Activated T-cell treated with anti-CD3 and anti-CD28 coated beads for 24 hours (primary cell): ENCODE results near the gene NDUFA11.
"Not testable (repeated sequence)": the region's sequence is repeated elsewhere in the genome, so short reads cannot be mapped to it uniquely, and the experiment has no call there.

Experiments used
- DNase-seq: peaks from one replicate; pipeline ENCODE4 v3.0.0-alpha.2; 2020; ENCODE audit warnings: low read depth

NDUFA11 gene

GRCh38 chr19:5857203-5858081, 46.1 kb downstream of the NDUFA11 start:
- DNase-seq: no peak

GRCh38 chr19:5855151-5855550, 48.4 kb downstream of the NDUFA11 start:
- DNase-seq: not testable (repeated sequence)

GRCh38 chr19:5854121-5854520, 49.5 kb downstream of the NDUFA11 start:
- not testable (repeated sequence) for DNase-seq

DNA sequence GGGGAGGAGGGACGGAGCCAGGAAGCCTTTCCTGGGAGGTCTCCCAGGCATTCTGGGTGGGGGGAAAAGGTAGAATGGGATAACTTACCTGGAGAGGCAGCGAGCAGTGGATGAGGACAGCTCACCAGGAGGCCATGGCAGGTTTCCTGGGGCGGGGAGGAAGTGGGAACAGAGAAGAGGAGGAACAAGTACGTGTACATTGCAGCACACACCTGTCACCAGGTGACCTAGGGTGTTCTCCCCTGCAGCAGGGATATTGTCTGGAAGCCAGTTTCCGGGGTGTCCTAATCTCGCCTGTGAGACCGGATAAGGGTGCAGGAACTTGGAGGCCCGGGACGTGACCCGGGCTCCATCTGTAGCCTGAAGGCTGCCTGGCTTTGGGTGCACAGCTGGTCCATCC, 52.3 kb downstream of the NDUFA11 start, which contains the start of gene FUT3:
Gene FUT3 (minus strand): TSS at position 148 of the 400 bp plus-strand sequence.
- DNase-seq: no peak

GRCh38 chr19:5850743-5851293, 52.8 kb downstream of the NDUFA11 start:
- no peak for DNase-seq

DNA sequence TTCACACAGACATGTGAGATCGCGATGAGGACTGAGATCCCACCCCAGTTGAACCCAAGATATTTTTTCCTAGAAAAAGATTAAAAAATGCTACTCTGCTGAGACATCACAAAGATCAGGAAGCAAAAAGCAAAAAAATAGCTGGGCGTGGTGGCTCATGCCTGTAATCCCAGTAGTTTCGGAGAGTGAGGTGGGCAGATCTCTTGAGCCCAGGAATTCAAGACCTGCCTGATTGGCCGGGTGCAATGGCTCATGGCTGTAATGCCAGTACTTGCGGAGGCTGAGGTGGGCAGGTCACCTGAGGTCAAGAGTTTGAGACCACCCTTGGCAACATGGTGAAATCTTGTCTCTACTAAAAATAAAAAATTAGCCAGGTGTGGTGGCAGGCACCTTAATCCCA, 53.4 kb downstream of the NDUFA11 start:
- no peak for DNase-seq

DNA sequence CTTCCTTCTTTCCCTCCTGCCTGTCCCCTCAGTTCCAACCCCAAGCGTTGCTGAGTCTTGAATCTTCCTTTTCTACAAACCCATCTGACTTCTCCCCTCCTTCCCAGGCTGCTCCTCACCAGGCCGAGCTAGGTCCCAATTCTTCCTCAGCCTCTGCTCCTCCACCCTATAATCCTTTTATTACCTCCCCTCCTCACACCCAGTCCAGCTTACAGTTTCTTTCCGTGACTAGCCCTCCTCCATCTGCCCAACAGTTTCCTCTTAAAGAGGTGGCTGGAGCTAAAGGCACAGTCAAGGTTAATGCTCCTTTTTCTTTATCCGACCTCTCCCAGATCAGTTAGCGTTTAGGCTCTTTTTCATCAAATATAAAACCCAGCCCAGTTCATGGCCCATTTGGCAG, 55.0 kb downstream of the NDUFA11 start:
- not testable (repeated sequence) for DNase-seq

DNA sequence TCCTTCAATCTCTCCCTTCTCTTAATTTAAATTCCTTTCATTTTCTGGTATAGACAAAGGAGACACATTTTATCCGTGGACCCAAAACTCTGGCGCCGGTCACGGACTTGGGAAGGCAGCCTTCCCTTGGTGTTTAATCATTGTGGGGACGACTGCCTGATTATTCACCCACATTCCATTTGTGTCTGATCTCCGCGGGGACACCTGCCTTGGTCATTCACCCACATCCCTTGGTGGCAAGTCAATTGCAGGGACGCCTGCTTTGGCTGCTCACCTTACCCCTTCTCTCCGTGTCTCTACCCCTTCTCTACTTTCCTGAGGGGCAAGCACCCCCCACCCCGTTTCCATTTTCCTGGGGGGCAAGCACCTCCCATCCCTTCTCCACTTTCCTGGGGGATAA, 55.7 kb downstream of the NDUFA11 start:
- DNase-seq: not testable (repeated sequence)
